Upper lobe of left lung (tissue), 6 donors: Measurements from ENCODE around the gene RGL4. TPM values are rescaled to one million over a fixed set of nuclear protein-coding genes. Genes with fewer than 3 reads are reported as not detected.
A peak's percentile ranks its signal among the peaks of the same experiment; 100 is the strongest.
"Not testable (repeated sequence)": the region's sequence is repeated elsewhere in the genome, so short reads cannot be mapped to it uniquely, and the experiment has no call there.

ENCODE experiments used
- ATAC-seq, 2 donors: fragments of 200-7000 bp; cut with Tn5 transposase; one replicate each; pipeline ENCODE4 v1.9.1; 2022; ENCODE audit warnings: mild to moderate bottlenecking in 2 of 2, moderate library complexity in 2 of 2; ENCODE audit not compliant: low FRiP score in 2 of 2
- DNase-seq, 2 donors: peaks; one replicate each; pipeline ENCODE4 v3.0.0-alpha.2; 2019 to 2020
- H3K27ac ChIP-seq, 4 donors: fragments of 200-600 bp; sonication (generic); one replicate each; pipeline ENCODE4 v1.5.1; 2016 to 2019
- H3K27me3 ChIP-seq, 4 donors: fragments of 200-600 bp; sonication (generic); one replicate each; pipeline ENCODE4 v1.5.1; 2017 to 2019
- H3K36me3 ChIP-seq, 4 donors: fragments of 200-600 bp; sonication (generic); one replicate each; pipeline ENCODE4 v1.5.1; 2016 to 2019
- H3K4me1 ChIP-seq, 4 donors: fragments of 200-600 bp; sonication (generic); one replicate each; pipeline ENCODE4 v1.5.1; 2018 to 2019
- H3K4me3 ChIP-seq, 4 donors: fragments of 200-600 bp; sonication (generic); one replicate each; pipeline ENCODE4 v1.5.1; 2017 to 2019; ENCODE audit warnings: mild to moderate bottlenecking in 2 of 4, moderate library complexity in 1 of 4
- H3K9me3 ChIP-seq, 4 donors: fragments of 200-600 bp; sonication (generic); one replicate each; pipeline ENCODE4 v1.5.1; 2018 to 2019
- CTCF ChIP-seq, 6 experiments: fragments of 450-650 bp in 4 of 6; fragments of 200-600 bp in 2 of 6; sonication (generic) in 2 of 6; IDR thresholded peaks; one replicate each; pipeline ENCODE4 v1.5.1; 2016 to 2019; ENCODE audit warnings: antibody characterized with exemption in 6 of 6
- EP300 ChIP-seq, 4 donors: sonication (generic); formaldehyde crosslinking; IDR thresholded peaks; one replicate each; pipeline ENCODE4 v1.5.1; 2017; ENCODE audit warnings: antibody characterized with exemption in 4 of 4, control low read depth in 2 of 4
- POLR2A ChIP-seq, 4 donors: fragments of 450-650 bp; IDR thresholded peaks; one replicate each; pipeline ENCODE4 v1.5.1; 2016 to 2017; ENCODE audit warnings: antibody characterized with exemption in 4 of 4, mild to moderate bottlenecking in 2 of 4
- POLR2AphosphoS5 ChIP-seq, 2 donors: sonication (generic); formaldehyde crosslinking; IDR thresholded peaks; one replicate each; pipeline ENCODE4 v1.5.1; 2017; ENCODE audit warnings: antibody characterized with exemption in 2 of 2
- WGBS, 2 donors: methylation state at CpG; one replicate each; pipeline ENCODE4 v1.1.5; 2017 to 2018; 5-methylcytosine and 5-hydroxymethylcytosine counted together
- total RNA-seq, 6 donors: library from RNA; depleted of rRNA in 4 of 6; stranded (reverse); fragments of >200 nt in 4 of 6; gene quantifications; one replicate each; pipeline versions ENCODE4 v1.1.0 to v1.2.1, GENCODE V29; 2016 to 2021
- donor health status: DM: no; HTN: no; CAD: no; lungs with moderate emphysema.
- donor health status: DM: no; HTN: yes; CAD: no; lungs with severe emphysema.

The RGL4 gene, protein sequence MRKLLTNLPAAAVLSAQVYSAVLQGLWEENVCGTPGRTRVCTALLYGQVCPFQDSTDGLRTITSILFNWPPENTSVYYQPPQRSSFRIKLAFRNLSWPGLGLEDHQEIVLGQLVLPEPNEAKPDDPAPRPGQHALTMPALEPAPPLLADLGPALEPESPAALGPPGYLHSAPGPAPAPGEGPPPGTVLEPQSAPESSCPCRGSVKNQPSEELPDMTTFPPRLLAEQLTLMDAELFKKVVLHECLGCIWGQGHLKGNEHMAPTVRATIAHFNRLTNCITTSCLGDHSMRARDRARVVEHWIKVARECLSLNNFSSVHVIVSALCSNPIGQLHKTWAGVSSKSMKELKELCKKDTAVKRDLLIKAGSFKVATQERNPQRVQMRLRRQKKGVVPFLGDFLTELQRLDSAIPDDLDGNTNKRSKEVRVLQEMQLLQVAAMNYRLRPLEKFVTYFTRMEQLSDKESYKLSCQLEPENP
- 1 to 10 TPM in 4 of 6 donors, under 1 TPM in 1, not detected in 1; 0.67 to 4.0 (median 2.6) TPM for total RNA-seq

GRCh38 chr22:23690713-23691112 lies at the start of gene RGL4:
Gene RGL4, plus strand, starts transcription at chr22:23691013. Its CDS starts 1,018 bp downstream, at chr22:23692031.
- Histone ChIP-seq H3K4me1 (peaks cover 0 to 6% (median 0%) of the 10 kb centered on the region in 4 donors), H3K27ac (no peak within 1 kb of the TSS), H3K36me3 (peaks cover 7 to 38% (median 29%) of the 10 kb centered on the region in 4 donors), H3K9me3 (no peaks in the 10 kb centered on the region), H3K4me3 (no peak within 1 kb of the TSS), H3K27me3 (no peaks in the 10 kb centered on the region)
- TF ChIP-seq EP300 (IDR thresholded peaks at IDR 0.05) (no peak), CTCF (IDR thresholded peaks at IDR 0.05) (no peak), POLR2AphosphoS5 (IDR thresholded peaks at IDR 0.05) (no peak), POLR2A (IDR thresholded peaks at IDR 0.05) (no peak)
- no peak for ATAC-seq
- 95 to 97% methylated on average over 5 of the region's 5 CpGs for WGBS, 2 donors
- no peak for DNase-seq

GRCh38 chr22:23646526-23646925 lies 44.3 kb upstream of the RGL4 start:
- not testable (repeated sequence) for H3K27me3 ChIP-seq, ATAC-seq
- 96 to 97% methylated on average over 5 to 7 of the region's 7 CpGs for WGBS, 2 donors

DNA sequence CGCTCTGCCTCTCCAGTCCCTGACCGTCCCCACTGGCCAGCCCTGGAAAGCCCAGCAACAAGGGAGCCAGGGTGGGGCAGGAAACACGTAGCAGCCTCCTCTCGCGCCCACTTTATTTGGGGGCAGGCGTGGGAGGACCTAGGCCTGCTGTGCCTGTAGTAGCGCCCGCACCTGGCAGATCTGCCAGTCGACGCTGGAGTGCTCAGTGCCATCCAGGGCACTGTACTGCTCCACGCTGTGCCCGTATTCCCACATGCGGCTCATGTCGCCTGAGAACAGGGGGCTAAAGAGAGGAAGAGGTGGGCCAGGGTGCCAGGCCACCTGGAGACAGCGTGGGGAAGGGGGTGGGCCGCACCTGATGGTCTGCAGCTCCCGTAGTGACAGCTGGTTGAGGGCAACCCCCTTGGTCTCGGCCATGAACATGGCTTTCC lies 41.7 kb upstream of the RGL4 start:
- Histone ChIP-seq H3K36me3 (peaks cover 0 to 26% (median 4%) of the 10 kb centered on the region in 4 donors), H3K4me1 (no peaks in the 10 kb centered on the region), H3K4me3 (no peak overlapping the region), H3K9me3 (no peaks in the 10 kb centered on the region), H3K27me3 (no peaks in the 10 kb centered on the region), H3K27ac (no peak overlapping the region)
- 89 to 93% methylated on average over 15 to 18 of the region's 18 CpGs for WGBS, 2 donors
- TF ChIP-seq POLR2AphosphoS5 (IDR thresholded peaks at IDR 0.05) (no peak), POLR2A (IDR thresholded peaks at IDR 0.05) (no peak), EP300 (IDR thresholded peaks at IDR 0.05) (no peak), CTCF (IDR thresholded peaks at IDR 0.05) (no peak)
- DNase-seq, result peak in 1 of 2 donors; percentile 46
- peak; percentile 30 to 34 for ATAC-seq

More at GRCh38 chr22:23646526-23646925, 44.3 kb upstream of the RGL4 start:
- H3K4me3 ChIP-seq, H3K27ac ChIP-seq, DNase-seq, H3K4me1 ChIP-seq, H3K9me3 ChIP-seq, H3K36me3 ChIP-seq: not testable (repeated sequence)

- Histone ChIP-seq H3K4me3 (no peak overlapping the region), H3K9me3 (no peaks in the 10 kb centered on the region), H3K36me3 (peaks cover 0 to 26% (median 4%) of the 10 kb centered on the region in 4 donors), H3K27me3 (no peaks in the 10 kb centered on the region), H3K4me1 (no peaks in the 10 kb centered on the region), H3K27ac (no peak overlapping the region)
- TF ChIP-seq EP300 (IDR thresholded peaks at IDR 0.05) (no peak), CTCF (IDR thresholded peaks at IDR 0.05) (no peak), POLR2A (IDR thresholded peaks at IDR 0.05) (no peak), POLR2AphosphoS5 (IDR thresholded peaks at IDR 0.05) (no peak)
- DNase-seq (no peak), ATAC-seq (no peak)
- WGBS, 2 donors, result 87 to 100% methylated on average over 6 of the region's 6 CpGs
Observed at GRCh38 chr22:23651676-23652075, 39.1 kb upstream of the RGL4 start.

DNA sequence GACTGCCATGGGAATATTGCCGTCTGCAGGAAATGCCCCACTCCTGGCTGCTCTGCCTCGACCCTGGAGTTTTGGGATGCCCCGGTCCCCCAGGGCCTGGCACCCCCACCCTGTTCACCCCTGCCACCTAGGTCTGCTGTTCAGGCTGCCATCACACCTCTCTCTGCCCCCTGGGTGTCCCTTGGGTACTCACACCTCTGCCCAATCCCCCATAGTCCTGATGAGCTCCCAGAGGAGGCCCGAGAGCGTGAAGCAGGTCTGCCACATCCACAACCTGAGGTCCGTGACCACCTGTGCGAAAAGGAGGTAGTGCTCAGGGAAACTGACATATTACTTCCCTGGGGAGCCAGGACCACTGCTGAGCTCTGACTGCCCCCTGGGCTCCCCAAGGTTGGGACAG lies 38.5 kb upstream of the RGL4 start:
- H3K27me3 ChIP-seq, result no peaks in the 10 kb centered on the region
- H3K9me3 ChIP-seq, result no peaks in the 10 kb centered on the region
- 97 to 98% methylated on average over 4 to 7 of the region's 7 CpGs for WGBS, 2 donors
- H3K36me3 ChIP-seq, result peaks cover 0 to 26% (median 4%) of the 10 kb centered on the region in 4 donors
- no peak overlapping the region for H3K27ac ChIP-seq
- no peak for ATAC-seq
- DNase-seq, result no peak
- TF ChIP-seq POLR2A (IDR thresholded peaks at IDR 0.05) (no peak), CTCF (IDR thresholded peaks at IDR 0.05) (no peak), EP300 (IDR thresholded peaks at IDR 0.05) (no peak), POLR2AphosphoS5 (IDR thresholded peaks at IDR 0.05) (no peak)
- H3K4me1 ChIP-seq, result no peaks in the 10 kb centered on the region
- no peak overlapping the region for H3K4me3 ChIP-seq
